ENCODE results near the gene SLC4A2.
"Not testable (repeated sequence)": the region's sequence is repeated elsewhere in the genome, so short reads cannot be mapped to it uniquely, and the experiment has no call there.

SLC4A2 gene, protein sequence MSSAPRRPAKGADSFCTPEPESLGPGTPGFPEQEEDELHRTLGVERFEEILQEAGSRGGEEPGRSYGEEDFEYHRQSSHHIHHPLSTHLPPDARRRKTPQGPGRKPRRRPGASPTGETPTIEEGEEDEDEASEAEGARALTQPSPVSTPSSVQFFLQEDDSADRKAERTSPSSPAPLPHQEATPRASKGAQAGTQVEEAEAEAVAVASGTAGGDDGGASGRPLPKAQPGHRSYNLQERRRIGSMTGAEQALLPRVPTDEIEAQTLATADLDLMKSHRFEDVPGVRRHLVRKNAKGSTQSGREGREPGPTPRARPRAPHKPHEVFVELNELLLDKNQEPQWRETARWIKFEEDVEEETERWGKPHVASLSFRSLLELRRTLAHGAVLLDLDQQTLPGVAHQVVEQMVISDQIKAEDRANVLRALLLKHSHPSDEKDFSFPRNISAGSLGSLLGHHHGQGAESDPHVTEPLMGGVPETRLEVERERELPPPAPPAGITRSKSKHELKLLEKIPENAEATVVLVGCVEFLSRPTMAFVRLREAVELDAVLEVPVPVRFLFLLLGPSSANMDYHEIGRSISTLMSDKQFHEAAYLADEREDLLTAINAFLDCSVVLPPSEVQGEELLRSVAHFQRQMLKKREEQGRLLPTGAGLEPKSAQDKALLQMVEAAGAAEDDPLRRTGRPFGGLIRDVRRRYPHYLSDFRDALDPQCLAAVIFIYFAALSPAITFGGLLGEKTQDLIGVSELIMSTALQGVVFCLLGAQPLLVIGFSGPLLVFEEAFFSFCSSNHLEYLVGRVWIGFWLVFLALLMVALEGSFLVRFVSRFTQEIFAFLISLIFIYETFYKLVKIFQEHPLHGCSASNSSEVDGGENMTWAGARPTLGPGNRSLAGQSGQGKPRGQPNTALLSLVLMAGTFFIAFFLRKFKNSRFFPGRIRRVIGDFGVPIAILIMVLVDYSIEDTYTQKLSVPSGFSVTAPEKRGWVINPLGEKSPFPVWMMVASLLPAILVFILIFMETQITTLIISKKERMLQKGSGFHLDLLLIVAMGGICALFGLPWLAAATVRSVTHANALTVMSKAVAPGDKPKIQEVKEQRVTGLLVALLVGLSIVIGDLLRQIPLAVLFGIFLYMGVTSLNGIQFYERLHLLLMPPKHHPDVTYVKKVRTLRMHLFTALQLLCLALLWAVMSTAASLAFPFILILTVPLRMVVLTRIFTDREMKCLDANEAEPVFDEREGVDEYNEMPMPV

DNA sequence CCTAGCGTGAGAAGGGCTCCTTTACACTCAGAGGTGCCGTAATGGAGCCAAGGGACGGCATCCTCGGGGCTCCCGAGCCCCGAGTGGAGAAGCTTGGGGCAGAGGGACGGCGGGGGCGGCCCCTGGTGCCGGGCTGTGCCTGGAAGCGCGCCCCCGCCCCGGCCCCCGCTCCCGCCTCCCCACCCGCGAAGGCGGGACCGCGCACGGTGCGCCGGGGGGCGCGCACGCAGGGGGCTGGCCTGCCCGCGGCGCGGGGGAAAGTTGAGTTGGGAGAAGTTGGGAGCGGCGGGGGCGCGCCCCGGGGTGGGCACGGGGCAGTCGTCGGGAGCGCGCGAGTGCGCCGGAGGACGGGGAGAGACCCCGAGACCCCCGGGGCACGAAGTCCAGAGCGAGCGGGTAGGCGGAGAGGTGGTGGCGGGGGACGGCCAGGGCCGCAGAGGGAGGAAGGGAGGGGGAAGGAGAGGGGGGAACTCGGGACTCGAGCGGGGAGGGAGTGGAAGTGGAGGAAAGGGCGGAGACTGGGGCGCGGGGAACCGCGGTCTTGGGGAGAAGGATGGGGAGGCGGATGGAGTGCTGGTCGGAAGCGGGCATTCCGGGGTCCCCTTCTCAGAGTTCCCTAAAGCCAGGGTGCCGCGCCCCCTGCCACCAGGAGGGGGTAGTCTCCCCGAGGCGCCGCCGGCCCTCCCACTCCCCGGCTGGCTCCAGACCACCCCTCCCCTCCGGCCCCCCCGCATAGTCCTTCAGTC, at the start of gene SLC4A2:
TSS of gene SLC4A2 (plus strand) at position 223 of the 746 bp plus-strand sequence. CDS start 2,399 bp downstream, outside the sequence.
- DNase-seq (ENCODE audit: low read depth in 2 of 3, low spot score in 1 of 3): peak in 2 of 3 donors; percentile 54 to 63

DNA sequence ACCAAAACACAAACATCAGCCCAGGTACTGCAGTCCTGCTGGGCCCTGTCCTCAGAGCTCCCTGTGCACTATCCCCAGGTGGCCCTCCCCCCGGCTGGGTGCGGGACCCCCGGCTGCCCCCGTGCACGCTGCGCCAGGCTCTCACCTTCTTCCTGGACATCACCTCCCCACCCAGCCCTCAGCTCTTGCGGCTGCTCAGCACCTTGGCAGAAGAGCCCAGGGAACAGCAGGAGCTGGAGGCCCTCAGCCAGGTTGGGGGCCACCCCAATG, 49.4 kb upstream of the SLC4A2 start:
- no peak for DNase-seq (ENCODE audit: low read depth in 2 of 3, low spot score in 1 of 3)

DNA sequence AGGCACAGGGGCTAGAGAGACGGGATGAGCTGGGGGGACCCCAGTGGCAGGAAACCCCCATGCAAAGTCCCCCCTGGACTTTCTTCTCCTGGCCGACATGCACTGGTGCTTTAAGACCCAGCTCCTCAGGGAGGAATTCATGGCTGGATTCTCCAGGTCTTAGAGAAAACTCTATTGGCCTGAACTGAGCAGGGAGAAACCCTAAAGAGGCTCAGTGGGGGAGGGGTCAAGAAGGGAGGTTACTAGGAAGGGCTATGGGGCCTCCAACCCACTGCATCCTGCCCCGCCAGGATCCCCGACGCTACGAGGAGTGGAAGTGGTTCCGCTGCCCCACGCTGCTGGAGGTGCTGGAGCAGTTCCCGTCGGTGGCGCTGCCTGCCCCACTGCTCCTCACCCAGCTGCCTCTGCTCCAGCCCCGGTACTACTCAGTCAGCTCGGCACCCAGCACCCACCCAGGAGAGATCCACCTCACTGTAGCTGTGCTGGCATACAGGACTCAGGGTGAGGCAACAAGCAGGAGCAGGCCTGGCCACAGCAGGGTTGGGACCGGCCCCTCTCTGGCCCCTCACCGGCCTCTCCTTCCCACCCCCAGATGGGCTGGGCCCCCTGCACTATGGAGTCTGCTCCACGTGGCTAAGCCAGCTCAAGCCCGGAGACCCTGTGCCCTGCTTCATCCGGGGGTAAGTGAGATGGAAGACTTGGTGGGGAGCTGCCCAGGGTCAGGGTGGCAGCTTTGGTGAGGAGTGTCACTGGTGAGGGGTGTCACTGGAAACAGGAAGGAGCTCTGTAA, 48.9 kb upstream of the SLC4A2 start:
- no peak for DNase-seq (ENCODE audit: low read depth in 2 of 3, low spot score in 1 of 3)

DNA sequence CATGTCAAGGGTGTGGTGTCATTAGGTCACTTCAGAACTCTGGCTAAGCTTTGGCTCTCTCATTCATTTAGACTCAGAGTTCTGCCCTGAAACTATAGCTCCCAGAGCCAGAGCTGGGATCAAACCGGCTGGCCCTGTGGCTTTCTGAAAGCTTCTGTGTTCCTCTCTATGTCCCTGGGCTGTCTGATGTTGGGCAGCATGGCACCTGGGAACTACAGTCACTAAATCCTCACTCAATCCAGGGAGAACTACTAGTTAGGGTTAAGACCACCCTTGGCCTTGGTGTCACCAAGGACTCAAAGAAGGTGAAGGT, 48.3 kb upstream of the SLC4A2 start:
- no peak for DNase-seq (ENCODE audit: low read depth in 2 of 3, low spot score in 1 of 3)

DNA sequence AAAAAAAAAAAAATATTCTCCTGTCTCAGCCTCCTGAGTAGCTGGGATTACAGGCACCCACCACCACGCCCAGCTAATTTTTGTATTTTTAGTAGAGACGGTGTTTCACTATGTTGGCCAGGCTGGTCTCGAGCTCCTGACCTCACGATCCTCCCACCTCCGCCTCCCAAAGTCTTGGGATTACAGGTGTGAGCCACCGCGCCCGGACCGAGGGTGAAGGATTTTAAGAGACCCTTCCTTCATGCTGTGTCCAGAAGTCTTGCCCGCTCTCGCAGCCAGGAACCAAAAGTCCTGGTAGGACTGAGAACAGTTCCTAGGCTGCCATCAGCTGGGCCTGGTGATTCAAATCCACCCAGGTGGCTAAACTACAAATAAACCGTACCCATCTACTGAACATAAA, 47.8 kb upstream of the SLC4A2 start:
- DNase-seq (ENCODE audit: low read depth in 2 of 3, low spot score in 1 of 3): not testable (repeated sequence)

DNA sequence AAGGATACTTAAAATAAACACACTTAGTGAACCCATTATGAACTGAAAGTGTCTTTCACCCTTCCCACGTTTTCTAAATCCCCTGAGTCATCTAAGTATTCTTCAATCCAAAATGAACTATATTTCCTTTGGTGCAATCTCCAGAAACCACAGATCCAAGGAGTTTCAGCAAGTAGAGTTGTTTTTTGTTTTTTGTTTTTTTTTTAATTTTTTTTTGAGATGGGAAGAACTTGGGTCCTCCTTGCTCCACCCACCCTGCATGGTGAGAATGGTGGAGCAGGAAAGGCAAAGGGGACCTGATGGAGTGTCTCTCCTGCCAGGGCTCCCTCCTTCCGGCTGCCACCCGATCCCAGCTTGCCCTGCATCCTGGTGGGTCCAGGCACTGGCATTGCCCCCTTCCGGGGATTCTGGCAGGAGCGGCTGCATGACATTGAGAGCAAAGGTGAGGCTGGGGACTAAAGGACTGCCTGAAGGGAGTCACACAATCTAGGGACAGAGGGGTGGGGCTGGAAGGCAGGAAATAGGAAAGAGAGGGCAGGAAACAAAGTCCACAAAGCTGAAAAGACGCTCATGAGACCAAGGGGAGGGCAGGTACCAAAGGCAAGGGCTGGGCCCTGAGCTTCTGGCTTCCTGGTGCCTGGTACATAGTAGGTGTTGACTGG, 47.2 kb upstream of the SLC4A2 start:
- DNase-seq (ENCODE audit: low read depth in 2 of 3, low spot score in 1 of 3): no peak

DNA sequence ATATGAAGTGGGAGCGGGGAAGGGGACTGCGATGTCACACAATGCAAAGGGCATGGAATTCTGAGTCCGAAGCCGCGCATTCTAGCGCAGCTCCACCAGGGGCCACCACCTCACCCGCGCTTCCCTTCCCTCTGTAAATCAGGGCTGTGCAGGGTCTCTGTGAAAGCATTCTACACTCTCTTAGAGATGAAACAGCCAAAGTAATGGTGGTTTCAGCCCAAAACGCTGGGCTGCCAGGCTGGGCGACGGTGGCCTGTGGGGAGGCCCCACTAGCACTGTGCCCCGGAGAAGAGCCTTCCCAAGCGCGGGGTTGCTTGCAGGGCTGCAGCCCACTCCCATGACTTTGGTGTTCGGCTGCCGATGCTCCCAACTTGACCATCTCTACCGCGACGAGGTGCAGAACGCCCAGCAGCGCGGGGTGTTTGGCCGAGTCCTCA, 46.5 kb upstream of the SLC4A2 start:
- DNase-seq (ENCODE audit: low read depth in 2 of 3, low spot score in 1 of 3): no peak

DNA sequence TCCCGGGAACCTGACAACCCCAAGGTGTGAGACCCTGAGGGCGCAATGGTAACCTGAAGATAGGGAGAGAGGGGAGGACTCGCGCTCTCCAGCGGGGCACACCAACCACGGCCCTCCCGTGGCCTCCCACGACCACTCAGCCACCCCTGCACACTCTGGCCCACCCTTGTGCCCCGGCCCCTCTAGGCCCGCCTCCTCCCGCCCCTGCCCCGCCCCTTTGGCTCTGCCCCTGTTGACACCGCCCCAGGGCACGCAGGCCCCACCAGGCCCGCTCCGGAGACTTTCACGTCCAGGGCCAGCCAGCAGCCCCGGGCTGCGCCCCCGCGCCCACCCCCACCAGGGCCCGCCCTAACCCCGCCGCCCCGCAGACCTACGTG, 46.0 kb upstream of the SLC4A2 start:
- no peak for DNase-seq (ENCODE audit: low read depth in 2 of 3, low spot score in 1 of 3)

DNA sequence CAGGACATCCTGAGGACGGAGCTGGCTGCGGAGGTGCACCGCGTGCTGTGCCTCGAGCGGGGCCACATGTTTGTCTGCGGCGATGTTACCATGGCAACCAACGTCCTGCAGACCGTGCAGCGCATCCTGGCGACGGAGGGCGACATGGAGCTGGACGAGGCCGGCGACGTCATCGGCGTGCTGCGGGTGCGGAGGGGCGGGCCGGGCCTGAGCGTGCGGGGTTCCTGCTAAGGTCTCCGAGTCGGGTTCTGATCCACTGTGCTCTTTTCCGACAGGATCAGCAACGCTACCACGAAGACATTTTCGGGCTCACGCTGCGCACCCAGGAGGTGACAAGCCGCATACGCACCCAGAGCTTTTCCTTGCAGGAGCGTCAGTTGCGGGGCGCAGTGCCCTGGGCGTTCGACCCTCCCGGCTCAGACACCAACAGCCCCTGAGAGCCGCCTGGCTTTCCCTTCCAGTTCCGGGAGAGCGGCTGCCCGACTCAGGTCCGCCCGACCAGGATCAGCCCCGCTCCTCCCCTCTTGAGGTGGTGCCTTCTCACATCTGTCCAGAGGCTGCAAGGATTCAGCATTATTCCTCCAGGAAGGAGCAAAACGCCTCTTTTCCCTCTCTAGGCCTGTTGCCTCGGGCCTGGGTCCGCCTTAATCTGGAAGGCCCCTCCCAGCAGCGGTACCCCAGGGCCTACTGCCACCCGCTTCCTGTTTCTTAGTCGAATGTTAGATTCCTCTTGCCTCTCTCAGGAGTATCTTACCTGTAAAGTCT, 45.5 kb upstream of the SLC4A2 start:
- peak; percentile 70 to 87 (median 84) for DNase-seq (ENCODE audit: low read depth in 2 of 3, low spot score in 1 of 3)

DNA sequence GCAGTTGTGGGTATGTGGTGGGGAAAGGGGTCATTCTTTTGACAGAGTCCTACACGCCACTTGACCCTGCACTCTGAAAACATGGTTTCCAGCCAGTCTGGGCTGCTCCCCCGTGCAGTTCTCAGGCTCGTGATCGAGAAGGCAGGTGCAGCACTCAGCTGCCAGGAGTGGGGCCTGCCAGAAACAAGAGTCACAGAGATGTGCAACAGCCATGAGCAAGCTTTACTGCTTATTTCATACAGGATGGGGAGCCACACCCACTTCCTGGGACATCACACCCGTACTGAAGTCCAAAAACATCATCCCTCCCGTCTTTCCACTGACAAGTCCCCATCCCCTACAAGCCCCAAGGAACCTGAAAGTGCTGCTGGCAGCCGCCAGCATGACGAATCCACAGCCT, 44.4 kb upstream of the SLC4A2 start:
- no peak for DNase-seq (ENCODE audit: low read depth in 2 of 3, low spot score in 1 of 3)

DNA sequence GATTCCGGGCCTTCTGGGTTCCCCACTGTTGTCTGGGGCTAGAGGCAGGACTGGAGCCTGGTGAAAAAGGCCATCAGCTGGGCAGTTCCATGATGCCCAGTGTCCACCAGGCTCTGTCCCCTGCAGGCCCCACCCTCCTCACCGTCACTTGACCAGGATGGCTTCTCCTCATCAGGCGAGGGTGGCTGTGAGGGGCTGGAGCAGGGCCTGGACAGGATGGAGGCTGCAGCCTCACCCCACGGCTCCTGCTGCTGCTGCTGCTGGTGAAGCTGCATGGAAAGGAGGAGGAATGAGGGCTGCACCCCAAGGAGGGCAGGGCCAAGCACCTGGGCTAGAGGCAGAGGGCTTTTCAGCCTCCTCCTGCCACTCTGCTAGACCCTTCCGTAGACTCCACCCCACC, 43.4 kb upstream of the SLC4A2 start:
- no peak for DNase-seq (ENCODE audit: low read depth in 2 of 3, low spot score in 1 of 3)

DNA sequence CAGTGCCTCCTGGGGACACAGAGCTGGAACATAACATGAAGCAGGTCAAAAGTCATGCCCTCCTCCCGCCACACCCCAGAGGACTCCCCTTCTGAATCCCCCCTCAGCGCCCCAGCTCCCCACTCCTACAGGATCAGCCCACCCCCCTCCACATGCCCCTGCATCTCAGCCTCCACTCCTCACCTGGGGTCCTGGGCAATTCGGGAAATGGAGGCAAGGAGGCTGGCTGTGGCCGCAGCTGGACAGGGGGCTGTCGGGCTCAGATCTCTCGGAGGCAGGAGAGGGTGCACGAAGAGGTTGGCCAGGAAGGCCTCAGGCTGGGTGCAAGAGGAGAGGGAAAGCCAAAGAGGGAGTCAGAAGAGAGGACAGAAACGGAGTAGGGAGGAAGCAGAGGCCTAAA, 42.9 kb upstream of the SLC4A2 start:
- DNase-seq (ENCODE audit: low read depth in 2 of 3, low spot score in 1 of 3): no peak

DNA sequence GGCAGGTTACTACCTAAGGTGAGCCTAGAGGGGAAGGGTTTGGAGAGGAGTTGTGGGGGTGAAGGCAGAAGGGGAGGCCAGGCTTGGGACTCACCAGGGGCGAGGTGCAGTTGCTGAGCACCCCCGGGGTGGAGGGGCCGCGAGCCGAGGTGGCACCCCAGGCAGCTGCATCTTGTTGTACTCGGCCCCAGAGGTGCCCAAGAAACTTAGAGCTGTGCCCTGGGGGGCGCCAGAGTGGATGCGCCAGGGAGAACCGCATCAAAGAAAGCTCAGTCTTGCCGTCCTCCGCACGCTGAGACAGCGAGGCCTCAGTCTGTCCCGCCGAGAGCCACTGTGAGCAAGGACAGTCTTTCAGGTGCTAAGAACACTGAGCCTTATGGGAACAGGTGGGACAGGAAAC, 42.4 kb upstream of the SLC4A2 start:
- DNase-seq (ENCODE audit: low read depth in 2 of 3, low spot score in 1 of 3): no peak

DNA sequence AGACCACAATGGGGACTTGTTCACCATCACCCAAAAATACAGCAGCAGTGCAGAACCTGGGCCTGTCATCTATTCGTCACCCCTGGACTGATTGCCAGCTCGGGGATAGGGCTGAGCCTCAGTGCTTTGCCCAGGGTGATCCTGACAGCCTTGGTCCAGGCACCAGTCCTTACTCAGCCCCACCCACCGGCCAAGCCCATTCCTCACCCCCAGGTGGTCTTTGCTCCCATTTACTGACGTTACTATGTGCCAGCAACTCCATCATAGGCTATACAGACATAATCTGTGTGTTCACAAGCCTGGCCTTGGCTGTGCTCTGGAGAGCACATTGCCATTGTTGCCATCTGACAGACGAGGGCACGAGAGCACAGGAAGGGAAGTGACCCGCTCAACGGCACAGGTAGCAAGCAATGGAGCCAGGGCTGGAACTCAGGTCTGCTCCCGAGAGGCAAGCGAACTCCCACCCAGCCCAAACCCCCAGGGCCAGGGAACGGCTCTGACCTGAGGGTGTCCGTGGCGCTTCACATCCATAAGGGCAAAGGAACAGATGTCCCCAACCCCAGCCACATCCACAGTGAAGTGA, 41.9 kb upstream of the SLC4A2 start:
- no peak for DNase-seq (ENCODE audit: low read depth in 2 of 3, low spot score in 1 of 3)

DNA sequence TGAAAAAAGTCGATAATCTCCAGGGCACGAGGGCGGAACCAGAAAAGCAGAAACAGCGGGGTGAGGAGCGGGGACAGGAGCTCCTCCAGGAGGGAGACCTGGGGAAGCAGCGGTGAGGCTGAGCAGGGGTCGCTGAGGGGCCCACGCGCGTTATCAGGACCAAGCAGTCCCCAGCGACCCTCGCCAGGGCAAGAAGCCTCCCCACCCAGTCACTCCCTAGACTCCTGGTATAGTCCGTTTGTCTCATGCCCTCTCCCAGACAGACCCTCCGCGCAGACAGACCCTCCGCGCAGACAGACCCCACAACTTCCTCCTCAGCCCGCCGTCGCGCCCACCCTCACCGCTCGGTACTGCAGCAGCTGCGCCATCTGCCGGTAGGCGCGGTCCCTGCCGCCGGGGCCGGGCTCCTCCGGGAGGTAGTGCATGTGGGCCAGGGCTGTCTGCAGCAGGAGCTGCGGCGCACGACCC, 41.4 kb upstream of the SLC4A2 start:
- peak; percentile 60 to 84 (median 77) for DNase-seq (ENCODE audit: low read depth in 2 of 3, low spot score in 1 of 3)

DNA sequence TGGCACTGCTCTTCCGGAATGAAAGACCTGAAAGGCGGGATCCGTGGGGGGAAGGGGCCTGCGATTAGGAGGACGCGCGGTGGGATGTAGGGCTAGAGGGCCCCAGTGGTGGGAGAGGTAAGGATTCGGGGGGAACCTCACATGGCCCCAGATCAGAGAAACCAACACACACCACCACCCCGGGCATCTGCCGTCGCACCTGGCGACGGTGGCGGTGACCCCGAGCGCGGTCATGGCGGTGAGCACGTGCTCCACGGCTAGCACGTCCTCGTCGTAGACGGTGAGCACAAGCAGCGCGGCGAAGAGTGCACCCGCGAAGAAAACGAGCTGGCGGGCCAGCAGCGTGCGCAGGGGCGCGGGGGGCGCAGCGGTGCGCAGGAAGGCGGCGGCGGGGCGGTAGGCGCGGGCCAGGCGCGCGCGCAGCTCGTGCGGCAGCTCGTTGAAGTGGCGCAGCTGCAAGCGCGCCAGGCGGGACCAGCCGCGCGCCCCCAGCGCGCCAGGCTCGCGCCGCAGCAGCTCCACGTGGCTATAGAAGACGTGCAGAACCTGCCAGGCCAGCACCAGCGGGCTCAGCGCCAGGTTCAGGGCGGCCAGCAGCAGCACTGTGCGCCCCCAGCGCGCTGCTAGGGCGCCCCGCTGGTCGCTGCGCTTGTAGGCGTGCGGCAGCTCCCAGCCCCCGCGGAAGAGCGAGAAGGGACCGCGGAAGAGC, 40.8 kb upstream of the SLC4A2 start:
- no peak for DNase-seq (ENCODE audit: low read depth in 2 of 3, low spot score in 1 of 3)

DNA sequence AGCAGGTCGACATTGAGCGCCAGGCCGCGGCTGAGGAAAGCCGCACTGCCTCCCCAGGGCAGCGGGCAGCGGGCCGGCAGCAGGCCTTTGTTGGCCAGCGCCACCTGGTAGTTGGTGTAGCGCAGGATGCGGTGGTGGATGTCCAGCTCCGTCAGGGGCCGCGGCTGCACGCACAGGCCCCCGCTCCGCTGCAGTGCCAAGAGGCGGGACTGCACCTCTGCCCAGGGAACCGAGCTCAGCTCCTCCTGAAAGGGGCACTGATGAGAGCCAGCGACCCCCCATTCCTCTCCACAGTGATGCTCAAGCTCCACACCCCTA, 40.3 kb upstream of the SLC4A2 start:
- DNase-seq (ENCODE audit: low read depth in 2 of 3, low spot score in 1 of 3): no peak

DNA sequence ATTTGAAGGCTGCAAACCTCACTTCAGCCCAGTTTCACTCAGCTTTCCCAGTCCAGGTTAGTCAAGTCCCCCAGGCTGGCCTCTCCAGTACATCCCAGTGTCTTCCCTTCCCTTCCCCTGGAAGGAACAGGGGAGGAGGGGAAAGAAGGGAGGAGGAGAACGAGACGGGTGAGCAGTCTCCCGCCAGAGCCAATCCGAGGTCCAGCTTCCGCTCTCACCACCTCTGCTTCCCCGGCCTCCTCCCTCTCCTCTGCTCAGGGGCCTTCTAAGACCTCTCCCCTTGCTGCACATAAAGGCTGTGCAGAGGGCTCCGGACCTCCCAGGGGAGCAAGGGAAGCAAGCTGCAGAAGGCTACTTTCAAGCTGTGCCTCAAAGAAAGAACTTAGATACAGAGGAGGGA, 39.2 kb upstream of the SLC4A2 start:
- DNase-seq (ENCODE audit: low read depth in 2 of 3, low spot score in 1 of 3): no peak
